ENCODE results near the gene TUSC2. TPM values are rescaled to one million over a fixed set of nuclear protein-coding genes. Genes with fewer than 3 reads are reported as not detected.

The TUSC2 gene
- total and polyA plus RNA-seq, 2 of the 13 experiments (the other 11 are each of a cell fraction or from before 2014, with no cell fraction given), result 36.7 to 39.1 TPM

GRCh38 chr3:50350527-50351322 lies 22.7 kb upstream of the TUSC2 start, which contains the start of the genes CYB561D2 and NPRL2 (continued):
- TF ChIP-seq ZNF354B (CRISPR knock-in tag; IDR thresholded peaks at IDR 0.05), result peak; percentile 67; the same call in 1 of the 2 replicates
- TF ChIP-seq MLLT10 (CRISPR knock-in tag; IDR thresholded peaks at IDR 0.05), result no peak
- peak; percentile 65 for TF ChIP-seq HOXA3 (CRISPR knock-in tag; IDR thresholded peaks at IDR 0.05)
- TF ChIP-seq HNRNPK (IDR thresholded peaks at IDR 0.05; ENCODE audit: low read depth, low read length, poor library complexity, severe bottlenecking), result no peak
- TF ChIP-seq ZNF782 (CRISPR knock-in tag; IDR thresholded peaks at IDR 0.05; ENCODE audit: borderline replicate concordance), result peak; percentile 84; the same call in 1 of the 2 replicates
- peak; percentile 17; the same call in 1 of the 2 replicates for TF ChIP-seq ISL2 (CRISPR knock-in tag; IDR thresholded peaks at IDR 0.05)
- TF ChIP-seq KDM4B (CRISPR knock-in tag; IDR thresholded peaks at IDR 0.05), result 0 out of 2 replicates have a peak, but pooled peaks have one; percentile 32
- TF ChIP-seq ZNF547 (CRISPR knock-in tag; IDR thresholded peaks at IDR 0.05), result peak; percentile 97
- peak; percentile 98 for TF ChIP-seq ZNF350 (CRISPR knock-in tag; IDR thresholded peaks at IDR 0.05; ENCODE audit: borderline replicate concordance, low read depth)
- no peak for TF ChIP-seq FOXA1 (IDR thresholded peaks at IDR 0.05)
- TF ChIP-seq FOXA1 (CRISPR knock-in tag; IDR thresholded peaks at IDR 0.05), result no peak
- no peak for TF ChIP-seq HNRNPUL1 (IDR thresholded peaks at IDR 0.05; ENCODE audit: low read depth, low read length)
- peak; percentile 97 for TF ChIP-seq ZNF776 (CRISPR knock-in tag; IDR thresholded peaks at IDR 0.05)
- TF ChIP-seq SYNCRIP (IDR thresholded peaks at IDR 0.05; ENCODE audit: insufficient read depth, low read depth, low read length), result no peak
- no peak for TF ChIP-seq ZNF549 (CRISPR knock-in tag; IDR thresholded peaks at IDR 0.05)
- no peak for TF ChIP-seq PHF21A (CRISPR knock-in tag; IDR thresholded peaks at IDR 0.05)
- TF ChIP-seq ZNF605 (CRISPR knock-in tag; IDR thresholded peaks at IDR 0.05), result peak; percentile 90
- TF ChIP-seq ZNF691 (CRISPR knock-in tag; IDR thresholded peaks at IDR 0.05; ENCODE audit: borderline replicate concordance, low read depth), result peak; percentile 63; the same call in 1 of the 2 replicates
- 0 out of 2 replicates have a peak, but pooled peaks have one; percentile 63 for TF ChIP-seq ZNF737 (CRISPR knock-in tag; IDR thresholded peaks at IDR 0.05; ENCODE audit: borderline replicate concordance)
- TF ChIP-seq ZBTB38 (CRISPR knock-in tag; IDR thresholded peaks at IDR 0.05), result peak; percentile 86
- peak; percentile 91 for TF ChIP-seq KMT2B (CRISPR knock-in tag; IDR thresholded peaks at IDR 0.05)
- no peak for TF ChIP-seq SKI (IDR thresholded peaks at IDR 0.05; ENCODE audit: partially characterized antibody)
- TF ChIP-seq ZNF274 (CRISPR knock-in tag; IDR thresholded peaks at IDR 0.05), result peak; percentile 97
- TF ChIP-seq CCAR2 (optimal IDR thresholded peaks at IDR 0.05; ENCODE audit: low read depth, low read length), result no peak
- TF ChIP-seq ZNF703 (CRISPR knock-in tag; IDR thresholded peaks at IDR 0.05; ENCODE audit: borderline replicate concordance), result no peak
- TF ChIP-seq GRHL1 (CRISPR knock-in tag; conservative IDR thresholded peaks at IDR 0.05), result no peak

Measured in HepG2 (cell line).